Prostate gland (tissue), 2 donors: Measurements from ENCODE around the gene SHC4.

Source experiments
- CTCF ChIP-seq, 4 experiments: fragments of 200-600 bp in 2 of 4; fragments of 450-650 bp in 2 of 4; sonication (generic) in 2 of 4; IDR thresholded peaks; 1 replicate in 3 of 4; 2 replicates in 1 of 4; pipeline ENCODE4 v1.5.1; 2016 to 2019; ENCODE audit warnings: antibody characterized with exemption in 4 of 4, mild to moderate bottlenecking in 2 of 4, moderate library complexity in 2 of 4
- POLR2A ChIP-seq: fragments of 450-650 bp; IDR thresholded peaks from one replicate; pipeline ENCODE4 v1.6.1; 2016; ENCODE audit warnings: antibody characterized with exemption, mild to moderate bottlenecking
- POLR2AphosphoS5 ChIP-seq: sonication (generic); formaldehyde crosslinking; IDR thresholded peaks from one replicate; pipeline ENCODE4 v1.6.1; 2017; ENCODE audit warnings: antibody characterized with exemption

- TF ChIP-seq CTCF (IDR thresholded peaks at IDR 0.05) (no peak), POLR2A (no peak), POLR2AphosphoS5 (no peak)
Observed at GRCh38 chr15:48893311-48893710, 70.4 kb downstream of the SHC4 start.
